ENCODE data around the gene STK33.
A peak's percentile ranks its signal among the peaks of the same experiment; 100 is the strongest.

Gene STK33

GRCh38 chr11:8601376-8602133, 7.5 kb upstream of the STK33 start:
- DNase-seq, result no peak

- DNase-seq, result no peak
Observed at GRCh38 chr11:8598506-8598905, 4.5 kb upstream of the STK33 start.

GRCh38 chr11:8597182-8597581, 3.2 kb upstream of the STK33 start:
- DNase-seq, result no peak

DNA sequence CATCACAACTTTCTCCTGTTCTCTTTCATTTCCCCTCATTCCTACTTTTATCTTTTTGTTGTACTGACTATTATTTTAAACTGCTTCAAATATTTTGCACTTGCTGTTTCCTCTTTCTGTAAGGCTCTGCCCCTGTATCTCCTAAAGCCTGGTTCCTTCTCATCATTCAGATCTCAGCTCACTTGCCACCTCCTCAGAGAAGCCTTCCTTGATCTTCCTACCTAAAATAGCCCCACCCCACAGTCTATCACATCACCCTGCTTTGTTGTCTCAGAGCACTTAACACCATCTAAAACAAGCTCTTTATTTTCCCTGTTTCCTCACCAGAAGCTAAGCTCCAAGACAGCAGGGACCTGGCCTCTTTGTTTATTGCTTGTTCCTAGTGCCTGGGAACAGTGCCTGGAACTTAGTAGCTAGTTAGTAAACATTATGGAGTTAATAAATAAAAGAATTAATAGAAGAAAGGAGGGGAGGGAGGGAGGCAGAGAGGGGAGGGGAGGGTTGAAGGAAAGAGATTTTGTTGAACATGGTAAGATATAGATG, 2.5 kb upstream of the STK33 start:
- DNase-seq, result no peak

DNA sequence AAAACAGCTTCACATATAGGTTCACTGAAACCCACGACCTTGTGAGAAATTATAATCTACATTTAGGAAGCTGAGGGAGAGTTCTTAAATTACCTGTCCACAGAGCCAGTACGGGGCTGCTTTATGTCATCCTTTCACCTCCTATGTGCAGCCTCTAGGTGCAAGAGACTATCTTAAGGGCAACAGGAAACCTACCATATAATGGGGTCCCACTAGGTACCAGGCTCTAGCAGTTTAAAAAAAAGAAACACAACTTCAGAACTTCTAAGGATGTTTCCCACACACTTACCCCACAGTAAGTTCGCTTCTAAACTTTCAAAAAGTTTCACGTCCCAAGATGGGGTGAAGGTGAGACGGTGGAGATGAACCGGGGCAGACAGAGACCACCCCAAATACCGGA, 573 bp downstream of the STK33 start:
- no peak for DNase-seq

GRCh38 chr11:8587915-8588314, 6.1 kb downstream of the STK33 start:
- no peak for DNase-seq

DNA sequence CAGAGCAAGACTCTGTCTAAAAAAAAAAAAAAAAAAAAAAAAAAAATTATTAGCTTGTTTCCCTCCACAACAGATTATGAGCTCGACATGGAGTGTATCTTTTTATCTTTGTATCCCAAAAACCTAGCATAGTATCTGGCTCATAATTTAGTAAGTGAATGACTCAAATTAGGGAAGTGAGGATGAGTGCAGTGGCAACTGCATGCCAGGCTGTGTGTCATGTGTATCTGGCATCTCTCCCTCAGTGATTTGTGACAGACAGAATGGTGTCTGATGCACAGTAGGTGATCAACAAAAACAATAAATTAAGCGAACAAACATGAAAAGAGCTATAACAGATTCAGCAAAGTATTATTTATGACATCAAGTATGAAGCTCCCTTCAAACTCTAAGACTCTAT, 7.2 kb downstream of the STK33 start:
- DNase-seq, result no peak

GRCh38 chr11:8586184-8586583, 7.8 kb downstream of the STK33 start:
- DNase-seq, result no peak

DNA sequence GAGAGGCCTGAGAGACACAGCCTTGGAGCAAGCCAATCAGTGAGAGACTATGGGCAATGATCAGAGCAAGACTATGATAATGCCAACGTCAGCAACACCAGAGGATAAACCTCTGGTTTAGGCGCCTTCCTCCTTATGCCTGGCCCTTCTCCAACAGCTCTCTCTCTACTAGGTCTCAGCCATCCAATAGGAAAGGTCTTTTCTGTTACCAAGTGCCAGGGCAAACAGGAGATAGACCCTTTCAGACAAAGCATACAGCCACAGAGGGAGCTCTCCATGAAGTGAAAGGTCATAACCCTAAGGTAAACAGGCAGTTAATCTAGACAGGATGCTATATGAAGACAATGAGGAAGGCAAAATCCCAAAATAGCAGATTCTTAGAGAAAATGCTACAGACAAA, 9.5 kb downstream of the STK33 start:
- no peak for DNase-seq

GRCh38 chr11:8584082-8584481, 9.9 kb downstream of the STK33 start:
- no peak for DNase-seq

- no peak for DNase-seq
Observed at GRCh38 chr11:8581300-8581699, 12.7 kb downstream of the STK33 start.

DNA sequence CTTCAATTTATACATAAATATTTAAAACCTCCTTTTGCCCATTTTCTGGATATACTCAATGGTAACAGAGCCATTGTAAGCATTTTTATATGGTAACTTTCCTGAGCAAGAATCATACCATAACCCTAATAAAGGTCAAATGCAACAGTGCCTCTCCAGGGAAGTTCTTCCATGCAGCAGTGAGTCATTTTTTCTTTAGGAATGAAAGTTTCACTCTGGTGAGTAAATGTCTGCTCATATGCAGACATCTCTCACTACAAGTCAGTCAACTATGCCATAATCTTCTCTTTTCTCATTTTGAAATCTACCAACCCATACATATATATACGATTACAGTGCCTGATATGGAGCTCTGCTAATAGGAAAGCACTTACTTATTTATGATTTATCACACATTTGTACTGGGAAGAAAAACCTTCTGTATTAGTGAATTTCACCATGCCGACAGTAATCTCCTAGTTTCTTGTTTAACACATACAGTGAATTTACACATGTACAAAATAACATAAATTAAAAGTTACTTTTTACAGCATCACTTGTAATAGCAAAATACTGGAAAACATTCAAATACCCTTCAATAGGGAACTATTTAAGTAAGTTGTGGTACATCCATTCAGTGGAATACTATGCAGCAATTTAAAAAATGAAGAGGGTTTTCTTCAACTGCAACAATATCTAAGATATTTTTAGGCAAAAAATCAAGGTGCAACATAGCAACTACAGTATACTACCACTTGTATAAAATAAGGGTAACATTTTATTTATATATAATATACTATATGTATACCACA, 16.0 kb downstream of the STK33 start:
- DNase-seq, result no peak

GRCh38 chr11:8574798-8575197, 19.2 kb downstream of the STK33 start:
- no peak for DNase-seq

DNA sequence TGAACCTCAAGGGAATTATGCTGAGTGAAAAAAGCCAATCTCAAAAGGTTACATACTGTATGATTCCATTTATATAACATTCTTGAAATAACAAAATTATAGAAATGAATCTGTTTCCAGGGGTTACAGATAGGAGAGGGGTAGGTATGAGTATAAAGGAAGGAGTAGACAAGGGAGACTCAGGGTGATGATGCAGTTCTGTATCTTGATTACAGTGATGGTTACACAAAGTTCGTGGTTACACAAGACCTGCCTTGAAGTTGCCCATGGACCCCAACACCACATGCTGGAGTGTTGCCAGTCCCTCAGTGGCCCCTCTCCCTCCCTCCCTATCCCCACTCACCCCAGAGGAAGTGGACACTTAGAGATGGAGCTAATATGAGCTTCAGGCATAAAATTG, 20.3 kb downstream of the STK33 start:
- DNase-seq, result no peak

DNA sequence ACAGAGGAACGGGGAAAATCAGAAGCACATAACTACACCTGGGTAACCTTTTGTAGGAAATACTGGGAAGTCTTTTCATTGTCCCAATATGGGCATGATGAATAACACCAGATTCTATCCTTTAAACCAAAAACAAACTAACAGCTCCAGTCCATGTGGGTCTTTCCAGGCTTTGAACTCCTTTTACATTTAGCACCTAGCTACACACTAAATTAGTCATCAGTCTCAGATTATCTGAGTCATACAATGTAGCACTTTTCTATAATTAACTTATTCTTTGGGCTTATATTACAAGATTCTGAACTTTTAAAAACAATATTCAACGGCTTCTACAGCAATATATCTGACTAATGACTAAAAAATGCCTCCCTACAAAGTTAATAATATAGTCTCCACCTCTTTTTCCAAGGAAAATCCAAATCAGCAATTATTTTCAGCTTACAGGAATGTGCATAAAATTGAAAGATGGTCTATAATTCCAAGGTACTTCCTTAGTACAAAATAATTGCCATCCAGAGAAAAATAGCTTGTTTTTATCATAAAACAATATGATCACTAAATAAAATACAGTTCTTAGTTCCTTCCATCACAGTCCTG, 26.3 kb downstream of the STK33 start:
- DNase-seq, result no peak

- DNase-seq, result peak; percentile 40
Observed at GRCh38 chr11:8566613-8567210, 27.3 kb downstream of the STK33 start.

DNA sequence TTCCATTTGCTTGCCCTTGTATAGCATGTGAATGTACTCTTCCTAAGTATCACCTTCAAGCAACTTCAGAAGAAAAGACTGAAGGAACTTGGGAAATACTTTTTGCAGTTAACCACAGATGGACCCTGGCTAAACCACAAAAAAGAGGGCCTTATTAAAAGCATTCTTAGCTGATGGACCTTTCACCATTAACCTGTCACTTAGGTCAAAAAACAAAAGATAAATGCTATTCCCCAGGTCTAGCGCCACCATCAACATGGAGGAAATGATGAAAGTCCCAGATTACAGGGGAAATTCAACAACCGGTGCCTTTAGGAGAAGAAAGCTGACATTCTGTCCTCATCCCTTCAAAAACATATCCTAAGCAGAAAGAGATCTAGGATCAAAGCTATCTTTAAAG, 29.5 kb downstream of the STK33 start:
- DNase-seq, result no peak

- DNase-seq, result no peak
Observed at GRCh38 chr11:8561461-8561860, 32.6 kb downstream of the STK33 start.

GRCh38 chr11:8558436-8558835, 35.6 kb downstream of the STK33 start:
- DNase-seq, result no peak

DNA sequence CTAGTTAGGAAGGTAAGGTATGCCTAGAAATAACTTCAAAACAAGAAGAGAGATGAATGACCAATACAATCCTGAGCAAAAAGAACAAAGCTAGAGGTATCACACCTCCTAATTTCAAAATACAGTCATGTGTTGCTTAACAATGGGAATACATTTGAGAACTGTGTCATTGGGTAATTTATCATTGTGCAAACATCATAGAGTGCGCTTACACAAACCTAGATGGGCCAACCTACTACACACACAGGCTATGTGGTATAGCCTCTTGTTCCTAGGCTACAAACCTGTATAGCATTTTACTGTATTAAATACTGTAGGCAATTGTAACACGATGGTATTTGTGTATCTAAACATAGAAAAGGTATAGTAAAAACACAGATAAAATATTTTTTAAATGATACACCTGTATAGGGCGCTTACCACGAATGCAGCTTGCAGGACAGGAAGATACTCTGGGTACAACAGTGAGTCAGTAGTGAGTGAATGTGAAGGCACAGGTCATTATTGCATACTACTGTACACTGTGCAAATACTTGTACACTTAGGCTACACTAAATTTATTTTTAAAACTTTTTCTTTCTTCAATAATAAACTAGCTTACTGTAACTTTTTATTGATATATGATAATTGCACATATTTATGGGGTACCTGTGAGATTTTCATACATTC, 48.2 kb downstream of the STK33 start:
- DNase-seq, result no peak

- DNase-seq, result no peak
Observed at GRCh38 chr11:8544807-8545206, 49.2 kb downstream of the STK33 start.

GRCh38 chr11:8543278-8543677, 50.8 kb downstream of the STK33 start:
- no peak for DNase-seq

DNA sequence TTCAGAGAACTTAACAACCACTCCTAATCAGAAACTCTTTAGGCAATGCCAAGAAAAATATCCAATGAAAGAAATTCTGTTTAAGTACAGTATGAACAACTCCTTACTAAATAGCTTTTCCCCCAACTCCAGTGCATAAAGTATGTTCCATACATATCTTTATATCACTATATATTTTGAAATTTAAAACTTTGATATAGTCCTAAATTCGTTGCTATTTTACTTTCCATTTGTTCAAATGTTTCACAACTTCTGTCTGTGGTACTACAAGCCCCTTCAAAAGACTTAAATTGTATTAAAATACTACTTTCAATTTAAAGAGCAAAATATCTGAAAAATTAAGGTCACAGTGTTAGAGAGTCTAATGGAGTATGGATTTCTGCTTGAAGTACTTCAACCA, 52.6 kb downstream of the STK33 start:
- no peak for DNase-seq

Data from KG1 (cell line).